ENCODE measurements around the gene TGM3.

DNA sequence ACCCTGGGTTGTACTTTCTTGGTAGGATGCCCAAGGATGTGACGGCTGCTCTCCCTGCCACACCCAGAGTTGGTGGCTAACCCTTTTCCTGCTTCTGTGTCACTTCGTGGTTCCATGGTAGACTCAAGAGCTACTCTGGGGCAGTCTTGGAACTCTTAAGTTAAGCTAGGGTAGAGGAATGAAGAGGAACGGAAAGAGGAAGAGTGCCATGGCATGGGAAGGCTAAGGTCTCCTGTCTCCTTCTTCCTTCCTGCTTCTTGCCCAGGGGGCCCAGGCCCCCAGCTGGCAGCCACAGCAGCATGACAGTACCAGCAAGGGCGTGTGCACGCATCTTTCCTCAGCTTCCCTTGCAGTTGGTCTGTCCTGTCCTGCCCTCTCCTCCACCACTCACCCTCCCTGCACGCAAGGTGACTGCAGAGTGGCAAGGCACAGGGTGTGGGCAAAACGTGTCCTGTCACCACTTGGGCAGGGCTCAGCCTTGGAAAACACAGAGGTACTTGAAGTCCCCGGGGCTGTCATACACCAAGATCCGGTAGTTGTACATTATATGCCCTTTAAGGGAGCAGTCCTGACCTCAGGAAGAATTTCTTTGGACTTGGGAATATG, 39.8 kb upstream of the TGM3 start:
- TF ChIP-seq CTCF (conservative IDR thresholded peaks at IDR 0.05; ENCODE audit: low read depth in 2 of 2) = no peak
- TF ChIP-seq POLR2AphosphoS5 (IDR thresholded peaks at IDR 0.05; ENCODE audit: low read depth) = no peak
- no peak for TF ChIP-seq EZH2 (IDR thresholded peaks at IDR 0.05; ENCODE audit: low read depth, unreplicated experiment)
- TF ChIP-seq, protein P1, sequence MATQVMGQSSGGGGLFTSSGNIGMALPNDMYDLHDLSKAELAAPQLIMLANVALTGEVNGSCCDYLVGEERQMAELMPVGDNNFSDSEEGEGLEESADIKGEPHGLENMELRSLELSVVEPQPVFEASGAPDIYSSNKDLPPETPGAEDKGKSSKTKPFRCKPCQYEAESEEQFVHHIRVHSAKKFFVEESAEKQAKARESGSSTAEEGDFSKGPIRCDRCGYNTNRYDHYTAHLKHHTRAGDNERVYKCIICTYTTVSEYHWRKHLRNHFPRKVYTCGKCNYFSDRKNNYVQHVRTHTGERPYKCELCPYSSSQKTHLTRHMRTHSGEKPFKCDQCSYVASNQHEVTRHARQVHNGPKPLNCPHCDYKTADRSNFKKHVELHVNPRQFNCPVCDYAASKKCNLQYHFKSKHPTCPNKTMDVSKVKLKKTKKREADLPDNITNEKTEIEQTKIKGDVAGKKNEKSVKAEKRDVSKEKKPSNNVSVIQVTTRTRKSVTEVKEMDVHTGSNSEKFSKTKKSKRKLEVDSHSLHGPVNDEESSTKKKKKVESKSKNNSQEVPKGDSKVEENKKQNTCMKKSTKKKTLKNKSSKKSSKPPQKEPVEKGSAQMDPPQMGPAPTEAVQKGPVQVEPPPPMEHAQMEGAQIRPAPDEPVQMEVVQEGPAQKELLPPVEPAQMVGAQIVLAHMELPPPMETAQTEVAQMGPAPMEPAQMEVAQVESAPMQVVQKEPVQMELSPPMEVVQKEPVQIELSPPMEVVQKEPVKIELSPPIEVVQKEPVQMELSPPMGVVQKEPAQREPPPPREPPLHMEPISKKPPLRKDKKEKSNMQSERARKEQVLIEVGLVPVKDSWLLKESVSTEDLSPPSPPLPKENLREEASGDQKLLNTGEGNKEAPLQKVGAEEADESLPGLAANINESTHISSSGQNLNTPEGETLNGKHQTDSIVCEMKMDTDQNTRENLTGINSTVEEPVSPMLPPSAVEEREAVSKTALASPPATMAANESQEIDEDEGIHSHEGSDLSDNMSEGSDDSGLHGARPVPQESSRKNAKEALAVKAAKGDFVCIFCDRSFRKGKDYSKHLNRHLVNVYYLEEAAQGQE (IDR thresholded peaks at IDR 0.05; ENCODE audit: unreplicated experiment) = no peak
- no peak for TF ChIP-seq CREB1 (CRISPR knock-in tag; IDR thresholded peaks at IDR 0.05; ENCODE audit: low read depth)
- TF ChIP-seq ETS1 (IDR thresholded peaks at IDR 0.05) = no peak
- TF ChIP-seq EZH2phosphoT487 (IDR thresholded peaks at IDR 0.05; ENCODE audit: unreplicated experiment) = no peak
- TF ChIP-seq JUNB (IDR thresholded peaks at IDR 0.05; ENCODE audit: unreplicated experiment) = no peak
- TF ChIP-seq, protein P2, sequence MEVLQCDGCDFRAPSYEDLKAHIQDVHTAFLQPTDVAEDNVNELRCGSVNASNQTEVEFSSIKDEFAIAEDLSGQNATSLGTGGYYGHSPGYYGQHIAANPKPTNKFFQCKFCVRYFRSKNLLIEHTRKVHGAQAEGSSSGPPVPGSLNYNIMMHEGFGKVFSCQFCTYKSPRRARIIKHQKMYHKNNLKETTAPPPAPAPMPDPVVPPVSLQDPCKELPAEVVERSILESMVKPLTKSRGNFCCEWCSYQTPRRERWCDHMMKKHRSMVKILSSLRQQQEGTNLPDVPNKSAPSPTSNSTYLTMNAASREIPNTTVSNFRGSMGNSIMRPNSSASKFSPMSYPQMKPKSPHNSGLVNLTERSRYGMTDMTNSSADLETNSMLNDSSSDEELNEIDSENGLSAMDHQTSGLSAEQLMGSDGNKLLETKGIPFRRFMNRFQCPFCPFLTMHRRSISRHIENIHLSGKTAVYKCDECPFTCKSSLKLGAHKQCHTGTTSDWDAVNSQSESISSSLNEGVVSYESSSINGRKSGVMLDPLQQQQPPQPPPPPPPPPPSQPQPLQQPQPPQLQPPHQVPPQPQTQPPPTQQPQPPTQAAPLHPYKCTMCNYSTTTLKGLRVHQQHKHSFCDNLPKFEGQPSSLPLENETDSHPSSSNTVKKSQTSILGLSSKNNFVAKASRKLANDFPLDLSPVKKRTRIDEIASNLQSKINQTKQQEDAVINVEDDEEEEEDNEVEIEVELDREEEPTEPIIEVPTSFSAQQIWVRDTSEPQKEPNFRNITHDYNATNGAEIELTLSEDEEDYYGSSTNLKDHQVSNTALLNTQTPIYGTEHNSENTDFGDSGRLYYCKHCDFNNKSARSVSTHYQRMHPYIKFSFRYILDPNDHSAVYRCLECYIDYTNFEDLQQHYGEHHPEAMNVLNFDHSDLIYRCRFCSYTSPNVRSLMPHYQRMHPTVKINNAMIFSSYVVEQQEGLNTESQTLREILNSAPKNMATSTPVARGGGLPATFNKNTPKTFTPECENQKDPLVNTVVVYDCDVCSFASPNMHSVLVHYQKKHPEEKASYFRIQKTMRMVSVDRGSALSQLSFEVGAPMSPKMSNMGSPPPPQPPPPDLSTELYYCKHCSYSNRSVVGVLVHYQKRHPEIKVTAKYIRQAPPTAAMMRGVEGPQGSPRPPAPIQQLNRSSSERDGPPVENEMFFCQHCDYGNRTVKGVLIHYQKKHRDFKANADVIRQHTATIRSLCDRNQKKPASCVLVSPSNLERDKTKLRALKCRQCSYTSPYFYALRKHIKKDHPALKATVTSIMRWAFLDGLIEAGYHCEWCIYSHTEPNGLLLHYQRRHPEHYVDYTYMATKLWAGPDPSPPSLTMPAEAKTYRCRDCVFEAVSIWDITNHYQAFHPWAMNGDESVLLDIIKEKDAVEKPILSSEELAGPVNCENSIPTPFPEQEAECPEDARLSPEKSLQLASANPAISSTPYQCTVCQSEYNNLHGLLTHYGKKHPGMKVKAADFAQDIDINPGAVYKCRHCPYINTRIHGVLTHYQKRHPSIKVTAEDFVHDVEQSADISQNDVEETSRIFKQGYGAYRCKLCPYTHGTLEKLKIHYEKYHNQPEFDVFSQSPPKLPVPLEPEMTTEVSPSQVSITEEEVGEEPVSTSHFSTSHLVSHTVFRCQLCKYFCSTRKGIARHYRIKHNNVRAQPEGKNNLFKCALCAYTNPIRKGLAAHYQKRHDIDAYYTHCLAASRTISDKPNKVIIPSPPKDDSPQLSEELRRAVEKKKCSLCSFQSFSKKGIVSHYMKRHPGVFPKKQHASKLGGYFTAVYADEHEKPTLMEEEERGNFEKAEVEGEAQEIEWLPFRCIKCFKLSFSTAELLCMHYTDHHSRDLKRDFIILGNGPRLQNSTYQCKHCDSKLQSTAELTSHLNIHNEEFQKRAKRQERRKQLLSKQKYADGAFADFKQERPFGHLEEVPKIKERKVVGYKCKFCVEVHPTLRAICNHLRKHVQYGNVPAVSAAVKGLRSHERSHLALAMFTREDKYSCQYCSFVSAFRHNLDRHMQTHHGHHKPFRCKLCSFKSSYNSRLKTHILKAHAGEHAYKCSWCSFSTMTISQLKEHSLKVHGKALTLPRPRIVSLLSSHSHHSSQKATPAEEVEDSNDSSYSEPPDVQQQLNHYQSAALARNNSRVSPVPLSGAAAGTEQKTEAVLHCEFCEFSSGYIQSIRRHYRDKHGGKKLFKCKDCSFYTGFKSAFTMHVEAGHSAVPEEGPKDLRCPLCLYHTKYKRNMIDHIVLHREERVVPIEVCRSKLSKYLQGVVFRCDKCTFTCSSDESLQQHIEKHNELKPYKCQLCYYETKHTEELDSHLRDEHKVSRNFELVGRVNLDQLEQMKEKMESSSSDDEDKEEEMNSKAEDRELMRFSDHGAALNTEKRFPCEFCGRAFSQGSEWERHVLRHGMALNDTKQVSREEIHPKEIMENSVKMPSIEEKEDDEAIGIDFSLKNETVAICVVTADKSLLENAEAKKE (CRISPR knock-in tag; IDR thresholded peaks at IDR 0.05) = no peak
- TF ChIP-seq STAT1 (IDR thresholded peaks at IDR 0.05; ENCODE audit: unreplicated experiment) = no peak
- no peak for TF ChIP-seq ZNF331 (CRISPR knock-in tag; IDR thresholded peaks at IDR 0.05; ENCODE audit: low read depth)
- no peak for TF ChIP-seq NANOG (IDR thresholded peaks at IDR 0.05; ENCODE audit: borderline replicate concordance)
- TF ChIP-seq ZNF114 (CRISPR knock-in tag; IDR thresholded peaks at IDR 0.05) = no peak
